ENCODE results near the gene MID1. TPM values are rescaled to one million over a fixed set of nuclear protein-coding genes. Genes with fewer than 3 reads are reported as not detected.

Gene MID1
- total RNA-seq, 2 donors from 2014 or later: 38.3 to 44.9 TPM

DNA sequence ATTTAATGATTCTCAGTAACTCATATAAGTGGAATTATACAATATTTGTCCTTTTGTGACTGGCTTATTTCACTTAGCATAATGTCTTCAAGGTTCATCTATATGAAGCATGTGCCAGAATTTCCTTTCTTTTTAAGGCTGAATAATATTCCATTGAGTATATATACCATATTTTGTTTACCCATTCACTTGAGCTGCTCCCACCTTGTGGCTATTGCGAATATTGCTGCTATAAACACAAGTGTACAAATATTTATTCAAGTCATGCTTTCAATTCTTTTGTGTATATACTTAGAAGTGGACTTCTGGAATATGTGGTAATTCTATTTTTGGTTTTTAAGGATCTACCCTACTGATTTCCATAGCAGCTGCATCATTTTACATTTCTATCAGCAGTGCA lies 219.1 kb downstream of the MID1 start:
- TF ChIP-seq CTCF (IDR thresholded peaks at IDR 0.05): no peak
- no peak for DNase-seq
- H3K27ac ChIP-seq: no peak overlapping the region
- no peak overlapping the region for H3K9ac ChIP-seq (ENCODE audit: low read depth in 2 of 2, low read length in 2 of 2)
- H3K27me3 ChIP-seq: no peaks in the 10 kb centered on the region
- no peaks in the 10 kb centered on the region for H3K4me1 ChIP-seq
- intact Hi-C loops (cut with DNase I): no loop called here
- no peak overlapping the region for H3K4me3 ChIP-seq
- H3K36me3 ChIP-seq: no peaks in the 10 kb centered on the region
- no peaks in the 10 kb centered on the region for H3K9me3 ChIP-seq

DNA sequence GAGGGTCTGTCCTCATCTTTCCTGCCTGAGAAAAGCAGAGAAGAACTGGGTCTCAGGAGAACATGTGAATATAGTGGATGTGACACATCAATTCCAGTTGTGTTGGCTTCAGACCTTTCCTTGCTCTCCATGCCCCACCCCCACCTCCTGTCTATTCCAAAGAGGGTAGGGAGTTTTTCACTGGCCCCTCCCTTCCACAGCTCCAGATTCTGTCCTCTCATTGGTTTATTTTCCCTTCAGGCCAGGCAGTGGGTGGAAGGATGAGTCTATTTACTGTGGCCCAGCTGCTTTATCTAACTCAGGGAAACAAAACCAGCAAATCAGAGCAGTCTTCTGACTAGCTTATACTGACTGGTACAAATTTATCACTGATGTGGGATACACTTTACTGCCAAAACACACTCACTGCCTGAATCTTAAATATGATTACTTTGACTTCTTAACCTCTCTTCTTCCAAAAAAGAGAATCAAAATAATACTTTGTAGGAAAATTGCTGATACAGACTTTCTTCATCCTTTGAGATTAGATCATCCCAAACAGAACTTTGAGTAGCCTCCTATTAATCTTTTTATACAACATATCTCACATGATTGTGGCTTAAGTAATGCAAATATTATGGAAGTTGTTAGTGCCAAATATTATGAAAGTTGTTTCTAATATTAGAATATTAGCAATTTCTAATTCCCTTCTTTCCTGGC lies 221.2 kb downstream of the MID1 start:
- Histone ChIP-seq H3K36me3 (no peaks in the 10 kb centered on the region), H3K27me3 (no peaks in the 10 kb centered on the region), H3K9me3 (no peaks in the 10 kb centered on the region), H3K4me1 (no peaks in the 10 kb centered on the region), H3K27ac (no peak overlapping the region), H3K9ac (ENCODE audit: low read depth in 2 of 2, low read length in 2 of 2) (no peak overlapping the region), H3K4me3 (no peak overlapping the region)
- DNase-seq: no peak
- TF ChIP-seq CTCF (IDR thresholded peaks at IDR 0.05): no peak
- intact Hi-C loops (cut with DNase I): no loop called here

- Histone ChIP-seq H3K9ac (ENCODE audit: low read depth in 2 of 2, low read length in 2 of 2) (no peak overlapping the region), H3K27ac (no peak overlapping the region), H3K4me1 (no peaks in the 10 kb centered on the region), H3K9me3 (no peaks in the 10 kb centered on the region), H3K27me3 (no peaks in the 10 kb centered on the region), H3K36me3 (no peaks in the 10 kb centered on the region), H3K4me3 (no peak overlapping the region)
- intact Hi-C loops (cut with DNase I): no loop called here
- TF ChIP-seq CTCF (IDR thresholded peaks at IDR 0.05): no peak
- DNase-seq: no peak
Measured at GRCh38 chrX:10398215-10398614, 222.2 kb downstream of the MID1 start.

GRCh38 chrX:10397349-10397748 lies 223.0 kb downstream of the MID1 start:
- Histone ChIP-seq H3K4me3 (no peak overlapping the region), H3K4me1 (no peaks in the 10 kb centered on the region), H3K9ac (ENCODE audit: low read depth in 2 of 2, low read length in 2 of 2) (no peak overlapping the region), H3K9me3 (no peaks in the 10 kb centered on the region), H3K27ac (no peak overlapping the region), H3K27me3 (no peaks in the 10 kb centered on the region), H3K36me3 (no peaks in the 10 kb centered on the region)
- DNase-seq: no peak
- intact Hi-C loops (cut with DNase I): no loop called here
- no peak for TF ChIP-seq CTCF (IDR thresholded peaks at IDR 0.05)

- Histone ChIP-seq H3K27ac (no peak overlapping the region), H3K4me3 (no peak overlapping the region), H3K27me3 (no peaks in the 10 kb centered on the region), H3K9ac (ENCODE audit: low read depth in 2 of 2, low read length in 2 of 2) (no peak overlapping the region), H3K36me3 (no peaks in the 10 kb centered on the region), H3K9me3 (no peaks in the 10 kb centered on the region), H3K4me1 (no peaks in the 10 kb centered on the region)
- no peak for DNase-seq
- intact Hi-C loops (cut with DNase I): no loop called here
- no peak for TF ChIP-seq CTCF (IDR thresholded peaks at IDR 0.05)
Measured at GRCh38 chrX:10395643-10396042, 224.7 kb downstream of the MID1 start.

Data from colonic mucosa (tissue), 4 donors.